GM21526 (cell line): ENCODE results near the gene MBD6.

Experiments
- ATAC-seq: cut with Tn5 transposase; IDR thresholded peaks from one replicate; pipeline ENCODE4 v1.9.1; 2021; ENCODE audit warnings: moderate library complexity; ENCODE audit not compliant: unreplicated experiment, low FRiP score

MBD6 gene

DNA sequence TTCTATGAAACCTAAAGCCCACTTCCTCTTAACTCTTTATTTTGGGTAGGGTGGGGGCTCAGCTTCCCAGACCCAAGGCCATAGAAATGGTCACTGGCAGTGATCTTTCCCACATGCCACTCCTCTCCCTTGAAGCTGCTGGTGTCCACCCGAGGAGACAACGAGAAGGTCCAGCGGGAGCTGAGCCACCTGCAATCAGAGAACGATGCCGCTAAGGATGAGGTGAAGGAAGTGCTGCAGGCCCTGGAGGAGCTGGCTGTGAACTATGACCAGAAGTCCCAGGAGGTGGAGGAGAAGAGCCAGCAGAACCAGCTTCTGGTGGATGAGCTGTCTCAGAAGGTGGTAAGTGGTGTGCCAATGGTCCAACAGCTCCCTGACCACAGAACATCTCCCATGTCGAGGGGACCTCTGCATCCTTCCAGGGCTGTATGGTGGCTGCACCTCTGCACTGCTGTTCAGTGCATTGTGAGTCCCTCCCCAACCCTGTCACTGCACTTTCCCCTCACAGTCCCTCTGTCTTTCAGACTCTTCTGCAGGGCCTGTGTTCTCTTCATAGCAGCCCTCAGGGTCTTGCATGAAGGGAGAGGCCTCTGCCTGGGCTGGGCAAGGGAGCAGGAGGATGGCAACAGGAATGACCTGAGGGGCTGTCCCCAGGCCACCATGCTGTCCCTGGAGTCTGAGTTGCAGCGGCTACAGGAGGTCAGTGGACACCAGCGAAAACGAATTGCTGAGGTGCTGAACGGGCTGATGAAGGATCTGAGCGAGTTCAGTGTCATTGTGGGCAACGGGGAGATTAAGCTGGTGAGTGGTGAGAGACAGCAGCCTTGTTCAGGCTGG lies 49.5 kb downstream of the MBD6 start:
- ATAC-seq: no peak

DNA sequence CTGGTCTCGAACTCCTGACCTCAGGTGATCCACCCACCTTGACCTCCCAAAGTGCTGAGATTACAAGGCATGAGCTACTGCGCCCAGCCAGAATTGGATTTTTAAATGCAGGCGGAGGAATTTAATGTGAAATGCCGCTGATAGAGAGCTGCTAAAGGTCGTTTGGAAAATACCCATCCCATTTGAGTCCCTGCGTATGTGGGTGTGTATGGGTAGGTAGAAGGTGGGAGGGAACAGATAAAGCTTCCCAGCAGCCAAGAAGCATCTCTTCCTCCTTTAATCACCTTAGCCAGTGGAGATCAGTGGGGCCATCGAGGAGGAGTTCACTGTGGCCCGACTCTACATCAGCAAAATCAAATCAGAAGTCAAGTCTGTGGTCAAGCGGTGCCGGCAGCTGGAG lies 52.2 kb downstream of the MBD6 start:
- no peak for ATAC-seq

DNA sequence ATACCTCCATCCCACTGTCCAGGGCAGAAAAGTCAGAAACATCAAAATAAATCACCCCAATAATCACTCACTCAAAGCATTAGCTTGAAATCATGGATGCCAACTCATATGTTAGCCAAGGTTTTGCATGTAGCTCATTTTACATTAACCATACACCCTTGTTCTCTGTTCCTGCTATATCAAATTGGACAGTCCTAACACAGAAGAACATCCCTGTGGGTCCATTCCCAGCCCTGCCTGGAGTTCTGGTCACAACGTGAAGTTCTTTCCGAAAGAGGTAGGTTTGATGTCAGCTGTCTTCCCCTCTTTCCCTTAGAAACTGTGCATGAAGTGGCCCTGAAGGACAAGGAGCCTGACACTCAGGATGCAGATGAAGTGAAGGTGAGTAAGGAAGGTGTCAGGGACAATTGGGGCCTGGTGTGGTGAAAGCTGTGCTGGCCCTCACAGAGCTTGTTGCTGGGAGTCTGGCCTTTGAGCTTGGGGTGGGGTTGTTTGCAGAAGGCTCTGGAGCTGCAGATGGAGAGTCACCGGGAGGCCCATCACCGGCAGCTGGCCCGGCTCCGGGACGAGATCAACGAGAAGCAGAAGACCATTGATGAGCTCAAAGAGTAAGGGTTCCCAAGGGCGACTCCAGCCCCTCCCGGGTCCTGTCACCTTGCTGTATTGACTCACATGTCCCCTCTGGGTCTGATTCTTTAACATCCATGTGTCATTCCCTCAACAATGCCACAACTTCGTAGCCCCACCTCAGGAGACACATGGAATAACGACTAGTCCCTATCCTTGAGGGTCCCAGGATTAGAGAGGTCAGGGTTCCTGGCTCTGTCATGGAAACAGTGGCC lies 53.4 kb downstream of the MBD6 start:
- ATAC-seq: no peak

DNA sequence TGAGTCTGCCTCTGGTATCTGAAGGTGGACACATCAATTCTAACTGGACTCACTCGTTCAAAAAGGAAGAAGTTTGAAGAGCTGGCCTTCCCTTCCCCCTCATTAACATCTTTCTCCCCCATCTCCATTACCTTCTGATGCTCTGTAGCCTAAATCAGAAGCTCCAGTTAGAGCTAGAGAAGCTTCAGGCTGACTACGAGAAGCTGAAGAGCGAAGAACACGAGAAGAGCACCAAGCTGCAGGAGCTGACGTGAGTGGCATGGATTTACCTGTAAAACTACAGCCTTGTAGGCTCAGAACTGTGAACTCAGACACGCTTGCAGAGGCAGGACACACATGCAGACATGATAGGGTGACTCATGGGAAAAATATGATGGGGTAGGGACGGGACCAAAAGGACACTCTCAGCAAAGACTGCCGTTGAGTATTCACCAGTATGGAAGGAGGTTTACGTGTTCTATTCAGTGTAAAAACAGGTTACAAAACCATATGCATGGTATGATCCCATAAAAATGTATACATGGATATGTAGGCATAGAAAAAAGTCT lies 54.1 kb downstream of the MBD6 start:
- no peak for ATAC-seq

DNA sequence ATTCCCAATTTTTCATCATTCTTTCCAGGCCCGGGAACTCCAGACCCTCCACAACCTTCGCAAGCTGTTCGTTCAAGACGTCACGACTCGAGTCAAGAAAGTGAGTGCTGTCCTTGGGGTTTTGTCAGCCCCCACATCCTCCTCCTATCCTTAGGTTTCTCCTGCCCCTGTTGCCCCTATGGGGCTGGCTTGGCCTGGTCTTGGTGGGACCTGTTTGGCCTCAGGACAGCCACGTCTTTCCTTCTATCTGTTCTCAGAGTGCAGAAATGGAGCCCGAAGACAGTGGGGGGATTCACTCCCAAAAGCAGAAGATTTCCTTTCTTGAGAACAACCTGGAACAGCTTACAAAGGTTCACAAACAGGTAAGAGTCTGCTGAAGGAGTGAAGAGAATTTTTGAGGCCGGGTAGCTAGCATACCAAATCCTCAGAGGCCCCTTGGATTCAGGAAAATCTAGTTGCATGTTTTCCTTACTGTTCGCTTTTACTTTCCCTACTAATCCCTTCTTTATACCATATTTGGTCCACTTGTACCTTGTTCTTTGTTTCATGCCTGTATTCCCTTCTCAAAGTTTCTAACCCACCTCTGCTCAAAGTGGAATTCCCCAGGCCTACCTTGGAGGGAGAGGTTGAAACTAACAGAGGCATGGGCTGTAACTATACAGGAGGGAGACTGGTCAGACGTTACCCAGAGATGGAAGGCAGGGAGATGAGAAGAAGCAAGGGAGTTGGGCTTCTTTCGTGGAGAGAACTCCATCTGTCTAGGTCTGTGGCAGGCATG lies 55.5 kb downstream of the MBD6 start:
- ATAC-seq: no peak

DNA sequence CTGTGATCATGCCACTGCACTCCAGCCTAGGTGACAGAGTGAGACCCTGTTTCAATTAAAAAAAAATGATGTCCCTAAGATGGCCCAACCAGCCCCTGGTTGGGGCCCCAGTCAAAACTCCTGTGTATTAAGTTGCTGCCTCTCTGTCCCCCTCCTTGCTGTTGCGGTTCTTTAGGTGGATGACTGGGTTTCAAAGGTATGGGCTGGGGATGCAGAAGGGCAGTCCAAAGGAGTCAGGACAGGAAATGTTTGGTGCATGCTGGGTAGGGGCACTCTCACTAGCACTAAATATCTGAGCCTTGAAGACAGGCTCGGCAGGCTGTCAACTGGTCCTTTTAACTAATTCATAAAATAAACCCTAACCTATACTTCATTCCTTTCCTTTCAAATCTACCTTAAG lies 56.4 kb downstream of the MBD6 start:
- no peak for ATAC-seq
